LNCAP (cell line): ENCODE measurements around the gene EFNB1.

Experiments
- CTCF ChIP-seq: fragments of 450-650 bp; IDR thresholded peaks from 2 replicates; pipeline ENCODE4 v1.5.1; 2017; ENCODE audit warnings: mild to moderate bottlenecking

EFNB1 gene

GRCh38 chrX:68852046-68852445, 23.2 kb downstream of the EFNB1 start:
- TF ChIP-seq CTCF: no peak

- no peak for TF ChIP-seq CTCF
Observed at GRCh38 chrX:68853665-68854251, 24.9 kb downstream of the EFNB1 start.

GRCh38 chrX:68865300-68865699, 36.5 kb downstream of the EFNB1 start:
- TF ChIP-seq CTCF: no peak

GRCh38 chrX:68865926-68866325, 37.1 kb downstream of the EFNB1 start:
- TF ChIP-seq CTCF: no peak

- TF ChIP-seq CTCF: no peak
Observed at GRCh38 chrX:68867458-68868112, 38.8 kb downstream of the EFNB1 start.

- no peak for TF ChIP-seq CTCF
Observed at GRCh38 chrX:68868316-68868715, 39.5 kb downstream of the EFNB1 start.

- TF ChIP-seq CTCF: no peak
Observed at GRCh38 chrX:68868902-68869800, 40.3 kb downstream of the EFNB1 start.
